ENCODE results near the gene LRP2.

LRP2 gene

GRCh38 chr2:169091761-169092519 lies 270.4 kb downstream of the LRP2 start:
- Histone ChIP-seq H3K23ac (ENCODE audit: low read depth, low read length, poor library complexity) (no peak overlapping the region), H3K36me3 (replicated peaks in 1 of 2; ENCODE audit: control insufficient read depth in 2 of 2, insufficient read depth in 2 of 2, low read length in 2 of 2) (no peaks in the 10 kb centered on the region), H3K4me1 (ENCODE audit: control insufficient read depth in 2 of 2, insufficient read depth in 1 of 2, low read depth in 1 of 2, low read length in 2 of 2) (peaks cover 0 to 2% of the 10 kb centered on the region in 2 donors), H3K14ac (ENCODE audit: low read length) (no peak overlapping the region), H3K27me3 (ENCODE audit: control insufficient read depth in 3 of 3, insufficient read depth in 3 of 3, low read depth in 1 of 3, low read length in 3 of 3) (peaks cover 0 to 26% (median 0%) of the 10 kb centered on the region in 3 experiments), H4K8ac (ENCODE audit: low read depth, low read length) (no peak overlapping the region), H2AK5ac (ENCODE audit: low read depth, low read length) (no peak overlapping the region), H2BK12ac (ENCODE audit: low read length) (no peak overlapping the region), H3K9ac (ENCODE audit: low read depth, low read length, poor library complexity) (no peak overlapping the region), H3K9me3 (replicated peaks in 1 of 2; ENCODE audit: control insufficient read depth in 2 of 2, insufficient read depth in 1 of 2, low read depth in 1 of 2, low read length in 2 of 2) (peaks cover 0 to under 1% of the 10 kb centered on the region in 2 donors), H2BK15ac (ENCODE audit: low read length) (no peak overlapping the region), H3K79me1 (ENCODE audit: low read depth, low read length) (no peaks in the 10 kb centered on the region), H4K91ac (ENCODE audit: low read depth, low read length, poor library complexity) (no peak overlapping the region), H3K27ac (replicated peaks; ENCODE audit: low read length) (no peak overlapping the region), H2BK5ac (ENCODE audit: low read length) (no peak overlapping the region), H2BK120ac (ENCODE audit: low read depth, low read length) (no peak overlapping the region), H2AFZ (ENCODE audit: low read length) (no peak overlapping the region), H3K4me2 (ENCODE audit: insufficient read depth, low read length, poor library complexity, severe bottlenecking) (no peak overlapping the region), H3K18ac (ENCODE audit: low read length) (no peak overlapping the region), H3K4ac (ENCODE audit: low read length) (no peak overlapping the region), H3K4me3 (ENCODE audit: low read length in 2 of 2) (no peak overlapping the region)
- no peak for DNase-seq (ENCODE audit: low spot score)
- no CpG with 5 or more reads among the region's 8 CpGs for WGBS, 2 donors (ENCODE audit: extremely low coverage in 2 of 2, insufficient read length in 2 of 2, insufficient replicate concordance in 1 of 2)

- no peak overlapping the region for H3K4me2 ChIP-seq (ENCODE audit: insufficient read depth, low read length, poor library complexity, severe bottlenecking)
- peaks cover 0 to 23% (median 0%) of the 10 kb centered on the region in 3 experiments for H3K27me3 ChIP-seq (ENCODE audit: control insufficient read depth in 3 of 3, insufficient read depth in 3 of 3, low read depth in 1 of 3, low read length in 3 of 3)
- H3K79me1 ChIP-seq (ENCODE audit: low read depth, low read length): no peaks in the 10 kb centered on the region
- no peak overlapping the region for H3K18ac ChIP-seq (ENCODE audit: low read length)
- no peak overlapping the region for H2BK5ac ChIP-seq (ENCODE audit: low read length)
- no peak overlapping the region for H2BK120ac ChIP-seq (ENCODE audit: low read depth, low read length)
- peaks cover 0 to 3% of the 10 kb centered on the region in 2 donors for H3K9me3 ChIP-seq (replicated peaks in 1 of 2; ENCODE audit: control insufficient read depth in 2 of 2, insufficient read depth in 1 of 2, low read depth in 1 of 2, low read length in 2 of 2)
- no CpG with 5 or more reads among the region's 3 CpGs for WGBS, 2 donors (ENCODE audit: extremely low coverage in 2 of 2, insufficient read length in 2 of 2, insufficient replicate concordance in 1 of 2)
- H2AK5ac ChIP-seq (ENCODE audit: low read depth, low read length): no peak overlapping the region
- DNase-seq (ENCODE audit: low spot score): no peak
- no peak overlapping the region for H4K8ac ChIP-seq (ENCODE audit: low read depth, low read length)
- no peaks in the 10 kb centered on the region for H3K36me3 ChIP-seq (replicated peaks in 1 of 2; ENCODE audit: control insufficient read depth in 2 of 2, insufficient read depth in 2 of 2, low read length in 2 of 2)
- no peak overlapping the region for H3K27ac ChIP-seq (replicated peaks; ENCODE audit: low read length)
- H2BK12ac ChIP-seq (ENCODE audit: low read length): no peak overlapping the region
- no peak overlapping the region for H3K4me3 ChIP-seq (ENCODE audit: low read length in 2 of 2)
- no peak overlapping the region for H4K91ac ChIP-seq (ENCODE audit: low read depth, low read length, poor library complexity)
- no peak overlapping the region for H3K14ac ChIP-seq (ENCODE audit: low read length)
- no peak overlapping the region for H3K4ac ChIP-seq (ENCODE audit: low read length)
- no peak overlapping the region for H3K9ac ChIP-seq (ENCODE audit: low read depth, low read length, poor library complexity)
- no peak overlapping the region for H3K23ac ChIP-seq (ENCODE audit: low read depth, low read length, poor library complexity)
- no peak overlapping the region for H2BK15ac ChIP-seq (ENCODE audit: low read length)
- H2AFZ ChIP-seq (ENCODE audit: low read length): no peak overlapping the region
- H3K4me1 ChIP-seq (ENCODE audit: control insufficient read depth in 2 of 2, insufficient read depth in 1 of 2, low read depth in 1 of 2, low read length in 2 of 2): peaks cover 0 to 2% of the 10 kb centered on the region in 2 donors
Observed at GRCh38 chr2:169091256-169091655, 271.1 kb downstream of the LRP2 start.

DNA sequence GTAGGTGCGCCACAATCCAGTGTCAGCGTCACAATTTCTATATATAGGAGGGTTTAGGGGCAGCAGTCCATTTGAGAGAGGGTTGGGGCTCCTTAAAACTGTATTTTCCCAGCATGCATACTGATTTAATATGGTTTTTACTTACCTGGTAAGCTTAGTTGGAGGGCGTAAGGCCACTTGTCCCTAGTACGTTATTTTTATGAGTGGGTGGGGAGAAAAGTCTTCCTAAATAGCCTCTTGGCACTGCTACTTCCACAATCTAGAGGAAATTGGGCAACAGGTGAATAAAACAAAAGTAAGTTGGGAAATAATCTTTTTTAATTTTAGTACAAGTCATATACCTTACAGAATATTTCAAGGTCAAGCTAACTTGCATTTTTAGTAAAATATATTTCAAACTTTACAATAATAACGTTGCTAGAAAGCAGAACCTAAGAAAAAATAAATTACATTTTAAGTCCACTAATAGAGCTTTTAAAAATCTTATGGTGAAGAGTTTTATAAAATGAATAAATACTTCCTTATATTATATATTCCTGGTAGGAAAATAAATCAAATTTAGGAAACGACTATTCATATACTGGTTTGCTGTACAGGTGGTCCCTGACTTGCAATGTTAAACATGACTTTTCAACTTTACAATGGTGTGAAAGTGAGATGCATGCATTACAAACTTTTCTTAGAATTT lies 272.1 kb downstream of the LRP2 start:
- no peak overlapping the region for H4K8ac ChIP-seq (ENCODE audit: low read depth, low read length)

DNA sequence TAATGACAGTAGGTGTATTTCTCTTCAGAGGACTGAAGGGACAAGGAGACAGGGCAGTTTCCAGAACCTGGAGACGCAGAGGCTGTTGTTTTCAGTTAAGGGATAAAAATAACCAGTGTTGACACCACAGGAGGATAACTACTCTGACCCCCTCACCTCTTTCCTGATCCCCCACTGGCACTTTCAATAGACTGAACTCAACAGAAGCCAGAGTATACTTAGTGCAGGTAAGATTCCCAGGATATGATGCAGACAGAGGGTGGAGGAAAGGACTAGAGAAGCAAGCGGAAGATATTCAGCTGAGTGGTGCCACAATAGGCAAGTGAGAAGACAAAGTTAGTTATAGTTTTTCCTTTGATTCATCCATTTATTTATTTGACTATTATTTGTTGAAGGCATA lies 273.2 kb downstream of the LRP2 start:
- Histone ChIP-seq H3K9ac (ENCODE audit: low read depth, low read length, poor library complexity) (no peak overlapping the region), H2BK120ac (ENCODE audit: low read depth, low read length) (no peak overlapping the region), H3K9me3 (replicated peaks in 1 of 2; ENCODE audit: control insufficient read depth in 2 of 2, insufficient read depth in 1 of 2, low read depth in 1 of 2, low read length in 2 of 2) (peaks cover 0 to 3% of the 10 kb centered on the region in 2 donors), H4K91ac (ENCODE audit: low read depth, low read length, poor library complexity) (no peak overlapping the region), H2BK5ac (ENCODE audit: low read length) (no peak overlapping the region), H2BK15ac (ENCODE audit: low read length) (no peak overlapping the region), H3K27ac (replicated peaks; ENCODE audit: low read length) (no peak overlapping the region), H3K18ac (ENCODE audit: low read length) (no peak overlapping the region), H3K36me3 (replicated peaks in 1 of 2; ENCODE audit: control insufficient read depth in 2 of 2, insufficient read depth in 2 of 2, low read length in 2 of 2) (no peaks in the 10 kb centered on the region), H3K79me1 (ENCODE audit: low read depth, low read length) (no peaks in the 10 kb centered on the region), H3K23ac (ENCODE audit: low read depth, low read length, poor library complexity) (no peak overlapping the region), H2AFZ (ENCODE audit: low read length) (no peak overlapping the region), H3K4ac (ENCODE audit: low read length) (no peak overlapping the region), H3K4me2 (ENCODE audit: insufficient read depth, low read length, poor library complexity, severe bottlenecking) (no peak overlapping the region), H3K27me3 (ENCODE audit: control insufficient read depth in 3 of 3, insufficient read depth in 3 of 3, low read depth in 1 of 3, low read length in 3 of 3) (peaks cover 0 to 23% (median 0%) of the 10 kb centered on the region in 3 experiments), H2BK12ac (ENCODE audit: low read length) (no peak overlapping the region), H3K4me3 (ENCODE audit: low read length in 2 of 2) (no peak overlapping the region), H3K14ac (ENCODE audit: low read length) (no peak overlapping the region), H2AK5ac (ENCODE audit: low read depth, low read length) (no peak overlapping the region), H3K4me1 (ENCODE audit: control insufficient read depth in 2 of 2, insufficient read depth in 1 of 2, low read depth in 1 of 2, low read length in 2 of 2) (peaks cover 0 to 2% of the 10 kb centered on the region in 2 donors), H4K8ac (ENCODE audit: low read depth, low read length) (no peak overlapping the region)
- no peak for DNase-seq (ENCODE audit: low spot score)
- WGBS, 2 donors (ENCODE audit: extremely low coverage in 2 of 2, insufficient read length in 2 of 2, insufficient replicate concordance in 1 of 2): no CpG with 5 or more reads among the region's 2 CpGs

More for the DNA sequence above, 272.1 kb downstream of the LRP2 start:
- DNase-seq (ENCODE audit: low spot score): no peak
- Histone ChIP-seq H3K18ac (ENCODE audit: low read length) (no peak overlapping the region), H3K79me1 (ENCODE audit: low read depth, low read length) (no peaks in the 10 kb centered on the region), H3K9ac (ENCODE audit: low read depth, low read length, poor library complexity) (no peak overlapping the region), H4K91ac (ENCODE audit: low read depth, low read length, poor library complexity) (no peak overlapping the region), H2BK15ac (ENCODE audit: low read length) (no peak overlapping the region), H3K4me3 (ENCODE audit: low read length in 2 of 2) (no peak overlapping the region), H3K9me3 (replicated peaks in 1 of 2; ENCODE audit: control insufficient read depth in 2 of 2, insufficient read depth in 1 of 2, low read depth in 1 of 2, low read length in 2 of 2) (peaks cover 0 to 3% of the 10 kb centered on the region in 2 donors), H2AK5ac (ENCODE audit: low read depth, low read length) (no peak overlapping the region), H3K27me3 (ENCODE audit: control insufficient read depth in 3 of 3, insufficient read depth in 3 of 3, low read depth in 1 of 3, low read length in 3 of 3) (peaks cover 0 to 23% (median 0%) of the 10 kb centered on the region in 3 experiments), H3K4me1 (ENCODE audit: control insufficient read depth in 2 of 2, insufficient read depth in 1 of 2, low read depth in 1 of 2, low read length in 2 of 2) (peaks cover 0 to 2% of the 10 kb centered on the region in 2 donors), H3K14ac (ENCODE audit: low read length) (no peak overlapping the region), H2BK5ac (ENCODE audit: low read length) (no peak overlapping the region), H3K4ac (ENCODE audit: low read length) (no peak overlapping the region), H3K36me3 (replicated peaks in 1 of 2; ENCODE audit: control insufficient read depth in 2 of 2, insufficient read depth in 2 of 2, low read length in 2 of 2) (no peaks in the 10 kb centered on the region), H3K27ac (replicated peaks; ENCODE audit: low read length) (no peak overlapping the region), H2AFZ (ENCODE audit: low read length) (no peak overlapping the region), H3K23ac (ENCODE audit: low read depth, low read length, poor library complexity) (no peak overlapping the region), H2BK120ac (ENCODE audit: low read depth, low read length) (no peak overlapping the region), H3K4me2 (ENCODE audit: insufficient read depth, low read length, poor library complexity, severe bottlenecking) (no peak overlapping the region), H2BK12ac (ENCODE audit: low read length) (no peak overlapping the region)
- no CpG with 5 or more reads among the region's 6 CpGs for WGBS, 2 donors (ENCODE audit: extremely low coverage in 2 of 2, insufficient read length in 2 of 2, insufficient replicate concordance in 1 of 2)

Measured in neuronal stem cell (in vitro differentiated cells).